Femur (tissue), 1 donor: ENCODE data around the gene ATP12A.

Experiments
- DNase-seq: peaks from one replicate; pipeline ENCODE4 v3.0.0-alpha.2; 2017

Gene ATP12A

DNA sequence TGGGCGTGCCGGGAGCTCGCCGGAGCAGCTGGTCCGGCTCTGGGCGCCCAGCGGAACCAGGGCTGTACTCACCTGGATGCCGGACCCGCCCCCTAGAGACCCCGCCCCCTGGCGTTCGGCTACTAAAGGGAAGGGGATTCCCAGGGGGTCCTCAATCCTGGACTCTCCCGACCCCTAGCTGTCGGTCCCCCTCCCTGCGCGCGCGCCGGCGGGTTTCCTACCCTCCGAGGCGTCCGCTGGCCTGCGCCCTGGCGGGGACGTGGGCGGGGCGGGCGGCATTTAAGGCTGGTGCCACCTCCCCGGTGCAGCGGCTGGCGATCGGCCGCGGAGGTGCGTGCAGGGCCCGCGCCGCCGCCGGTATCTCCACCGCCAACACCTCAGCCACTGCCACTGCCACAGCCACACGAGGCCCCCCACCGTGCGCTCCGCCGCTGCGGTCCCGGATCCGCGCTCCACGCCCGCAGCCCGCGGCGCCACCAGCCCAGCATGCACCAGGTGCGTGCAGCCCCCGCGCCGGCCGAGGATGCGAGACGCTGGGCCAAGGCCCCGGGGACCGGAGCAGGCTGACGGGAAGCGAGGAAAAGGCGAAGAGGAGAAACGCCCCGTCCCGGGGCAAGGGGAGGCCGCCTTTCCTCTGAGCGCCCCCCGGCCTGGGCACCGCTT is at the start of gene ATP12A:
Gene ATP12A, plus strand, starts transcription at position 151 of the 663 bp plus-strand sequence. Its CDS starts 336 bp downstream, at position 487.
- no peak for DNase-seq

DNA sequence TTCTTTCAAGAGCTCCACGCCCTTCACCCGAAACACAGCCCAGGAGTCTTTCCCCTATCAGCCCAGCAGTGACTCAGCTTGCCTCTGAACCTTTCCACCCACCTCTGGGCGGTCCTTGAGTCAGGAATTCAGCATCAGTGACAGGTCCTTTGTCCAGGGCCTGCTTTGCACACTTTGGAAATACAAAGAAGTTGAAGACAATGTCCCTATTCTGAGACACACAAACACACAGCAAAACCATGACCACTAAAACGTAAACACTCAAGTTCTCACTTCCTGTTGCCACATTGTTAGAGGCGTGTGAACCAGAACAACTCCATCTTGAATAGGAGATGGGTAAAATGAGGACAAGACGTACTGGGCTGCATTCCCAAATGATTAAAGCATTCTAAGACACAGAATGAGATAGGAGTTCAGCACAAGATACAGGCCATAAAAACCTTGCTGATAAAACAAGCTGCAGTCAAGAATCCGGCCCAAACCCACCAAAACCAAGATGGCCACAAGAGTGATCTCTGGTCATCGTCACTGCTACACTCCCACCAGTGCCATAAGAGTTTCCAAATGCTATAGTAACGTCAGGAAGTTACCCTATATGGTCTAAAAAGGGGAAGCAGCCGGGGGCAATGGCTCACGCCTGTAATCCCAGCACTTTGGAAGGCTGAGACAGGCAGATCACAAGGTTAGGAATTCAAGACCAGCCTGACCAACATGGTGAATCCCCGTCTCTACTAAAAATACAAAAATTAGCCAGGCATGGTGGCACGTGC is 49.2 kb upstream of the ATP12A start:
- DNase-seq: no peak

DNA sequence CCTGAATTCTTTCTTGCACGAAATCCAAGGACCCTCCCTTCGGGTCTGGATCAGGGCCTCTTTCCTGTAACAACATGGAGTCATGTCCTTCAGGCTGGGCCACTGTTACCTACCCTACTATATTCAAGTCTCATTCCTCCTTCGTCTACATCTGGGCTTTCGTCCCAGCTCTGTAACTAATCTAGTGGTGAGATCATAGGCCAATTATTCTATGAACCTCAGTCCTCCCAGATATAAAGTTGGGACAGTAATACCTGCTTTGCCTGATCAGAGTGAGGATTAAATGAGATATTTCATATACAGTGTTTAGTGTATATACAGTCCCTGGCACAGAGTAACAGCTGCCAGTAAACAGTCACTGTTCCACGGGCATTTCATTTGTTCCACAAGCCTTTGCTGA is 48.3 kb upstream of the ATP12A start:
- DNase-seq: no peak

DNA sequence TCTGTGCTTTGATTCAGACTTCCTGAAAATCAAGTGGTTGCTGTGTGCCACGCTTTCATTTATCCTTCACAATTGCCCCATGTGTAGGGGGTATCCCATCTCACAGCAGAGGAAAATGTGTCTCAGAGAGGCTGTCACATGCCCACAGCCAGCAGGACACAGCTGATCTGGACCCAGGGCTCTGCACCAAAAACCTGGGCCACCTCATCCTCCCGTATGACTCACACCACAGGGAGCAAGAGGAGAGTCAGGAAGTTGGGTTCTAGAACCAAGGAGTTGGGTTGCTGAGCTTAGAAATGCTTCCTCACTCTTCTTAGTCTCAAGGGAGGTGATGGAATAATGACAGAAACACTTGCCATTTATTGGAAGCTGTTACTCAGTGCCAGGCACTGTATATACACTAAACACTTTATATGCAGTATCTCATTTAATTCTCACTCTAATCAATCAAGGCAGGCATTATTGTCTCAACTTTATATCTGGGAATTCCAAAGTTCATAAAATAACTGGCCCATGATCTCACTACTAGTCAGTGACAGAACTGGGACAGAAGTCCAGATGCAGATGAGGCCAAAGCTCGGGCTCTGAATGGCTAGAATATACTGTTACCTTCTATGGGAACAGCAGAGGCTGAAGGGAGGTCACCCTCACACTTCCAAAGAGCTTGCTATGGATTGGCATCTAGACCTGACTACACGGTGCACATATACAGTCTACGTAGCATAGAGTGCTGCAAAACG is 47.7 kb upstream of the ATP12A start:
- no peak for DNase-seq

DNA sequence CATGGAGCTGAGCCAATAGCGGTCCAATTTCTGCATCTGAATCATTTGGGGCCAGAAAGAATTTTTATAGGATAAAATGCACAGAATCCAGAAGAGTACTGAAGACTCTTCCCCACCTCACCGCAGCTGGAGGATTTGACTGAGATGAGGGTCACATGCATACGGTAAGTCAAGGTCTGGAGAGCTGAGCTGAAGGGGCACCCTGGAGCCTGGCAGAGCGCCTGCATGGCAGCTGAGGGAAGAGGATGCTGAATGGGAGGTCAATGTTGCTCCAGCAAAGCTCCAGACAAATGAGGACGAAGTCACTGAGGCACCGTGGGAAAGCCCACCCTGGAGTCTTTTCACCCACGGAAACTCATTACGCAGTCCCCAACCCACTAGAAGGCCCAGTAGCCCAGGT is 43.4 kb upstream of the ATP12A start:
- no peak for DNase-seq

DNA sequence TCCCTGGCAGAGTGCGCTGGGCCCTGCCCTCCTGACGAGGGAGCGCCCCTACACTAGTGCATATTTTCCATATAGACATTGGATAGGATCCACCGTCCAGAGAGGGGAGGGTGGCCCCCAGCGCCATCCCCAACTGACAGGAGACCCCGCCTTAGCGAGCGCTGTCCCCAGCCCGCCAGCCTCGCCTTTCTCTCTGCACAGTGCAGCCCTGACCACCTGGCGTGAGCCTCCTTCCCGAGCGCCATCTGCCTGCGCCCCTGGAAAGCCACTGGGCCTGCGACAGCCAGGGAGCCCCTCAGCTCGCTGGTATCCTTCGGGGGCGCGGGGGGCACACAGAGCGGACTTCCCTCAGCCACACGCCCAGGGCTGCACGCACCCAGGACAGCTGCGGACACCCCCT is 42.1 kb upstream of the ATP12A start:
- no peak for DNase-seq

DNA sequence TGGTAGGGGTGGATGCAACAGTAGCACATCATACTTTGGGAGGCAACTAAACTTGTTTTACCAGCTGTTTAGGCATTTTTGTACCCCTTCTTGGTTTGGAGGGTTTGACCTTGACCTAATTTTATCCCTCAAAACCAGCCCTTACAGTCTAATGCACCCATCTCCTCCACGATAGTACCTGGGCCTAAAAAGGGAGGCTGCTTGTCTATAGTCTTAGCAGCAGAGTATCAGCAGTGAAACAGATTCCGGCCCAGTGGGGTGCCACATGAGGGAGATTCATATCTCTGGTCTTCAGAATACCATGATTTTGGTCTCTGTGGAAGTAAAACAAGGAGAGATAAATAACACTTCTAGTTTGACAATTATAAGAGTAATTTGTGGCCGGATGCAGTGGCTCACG is 39.5 kb upstream of the ATP12A start:
- no peak for DNase-seq

DNA sequence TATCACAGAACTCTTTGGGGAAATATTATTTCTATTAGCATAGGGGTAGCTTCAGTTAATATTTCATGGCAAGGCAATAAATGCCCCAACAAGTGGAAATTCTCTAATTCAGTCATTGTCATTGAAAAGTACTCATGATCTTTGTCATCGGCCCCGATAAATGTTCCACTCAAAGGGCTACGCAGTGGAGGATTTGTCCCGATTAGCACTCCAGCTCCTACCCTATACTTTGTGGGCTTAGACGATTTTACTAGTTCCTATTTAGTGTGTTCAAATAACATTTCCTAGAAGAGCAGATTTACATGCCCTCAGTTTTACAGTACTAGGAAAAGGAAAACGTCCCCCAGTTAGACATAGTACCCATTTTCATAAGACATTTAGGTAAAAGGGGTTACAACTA is 38.0 kb upstream of the ATP12A start:
- DNase-seq: no peak

DNA sequence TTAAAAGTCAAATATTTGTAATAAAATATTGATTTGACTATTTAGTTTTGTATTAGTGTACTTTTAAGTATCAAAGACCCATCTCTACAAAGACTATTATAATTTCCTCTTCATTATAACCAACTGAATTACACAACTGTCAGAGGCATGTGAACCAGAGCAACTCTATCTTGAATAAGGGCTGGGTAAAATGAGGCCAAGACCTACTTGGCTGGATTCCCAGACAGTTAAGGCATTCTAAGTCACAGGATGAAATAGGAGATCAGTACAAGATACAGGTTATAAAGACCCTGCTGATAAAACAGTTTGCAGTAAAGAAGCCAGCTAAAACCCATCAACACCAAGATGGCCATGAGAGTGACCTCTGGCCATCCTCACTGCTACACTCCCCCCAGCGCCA is 36.2 kb upstream of the ATP12A start:
- DNase-seq: no peak

DNA sequence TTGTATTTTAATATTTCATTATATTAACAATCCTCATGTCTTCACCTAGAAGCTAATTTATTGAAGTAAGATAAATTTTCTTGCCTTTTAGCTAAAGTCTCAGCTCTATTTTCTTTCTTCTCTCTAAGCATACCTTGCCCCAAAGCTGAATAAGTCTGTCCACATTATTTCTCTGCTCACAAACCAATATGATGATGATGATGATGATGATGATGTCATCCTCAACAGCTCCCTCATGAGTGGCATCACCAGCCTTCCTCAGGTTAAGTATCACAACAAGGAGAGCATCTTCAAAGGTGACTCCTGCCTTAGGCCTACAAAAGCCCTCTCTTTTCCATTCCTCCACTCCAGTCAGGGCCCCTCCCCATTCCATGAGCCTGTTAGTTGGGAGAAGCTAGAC is 31.9 kb upstream of the ATP12A start:
- DNase-seq: no peak

DNA sequence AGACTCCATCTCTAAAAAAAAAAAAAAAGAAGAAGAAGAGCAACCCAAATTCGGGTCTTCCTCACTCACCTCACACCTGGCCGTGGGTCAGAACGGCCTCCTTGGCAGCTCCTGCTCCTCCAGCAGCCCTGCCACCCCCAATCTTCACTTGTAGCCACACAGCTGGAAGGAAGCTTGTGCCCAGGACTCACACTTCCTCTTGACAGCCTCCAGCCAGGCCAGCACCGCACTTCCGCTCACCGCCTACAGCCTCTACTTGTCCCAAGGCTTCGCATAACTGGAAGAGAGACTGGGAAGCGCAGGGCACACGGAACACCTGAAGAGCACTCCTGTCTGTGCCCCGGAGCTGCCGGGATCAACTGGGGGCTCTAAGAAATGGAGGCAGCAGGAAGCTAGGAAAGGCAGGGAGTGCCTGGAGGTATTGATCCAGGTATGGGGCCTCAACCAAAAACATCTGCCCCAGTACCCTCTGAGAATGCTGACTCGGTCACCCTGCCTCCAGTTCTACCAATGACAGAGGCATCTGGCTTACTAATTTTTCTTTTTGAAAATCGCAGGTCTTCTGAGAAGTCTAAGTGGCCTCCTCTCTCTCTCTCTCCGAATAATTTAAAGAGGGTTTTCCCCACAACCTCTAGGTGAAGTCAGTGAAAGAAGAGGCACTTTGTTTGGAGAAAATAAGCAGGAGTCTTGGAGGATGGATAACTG is 31.1 kb upstream of the ATP12A start:
- DNase-seq: no peak

DNA sequence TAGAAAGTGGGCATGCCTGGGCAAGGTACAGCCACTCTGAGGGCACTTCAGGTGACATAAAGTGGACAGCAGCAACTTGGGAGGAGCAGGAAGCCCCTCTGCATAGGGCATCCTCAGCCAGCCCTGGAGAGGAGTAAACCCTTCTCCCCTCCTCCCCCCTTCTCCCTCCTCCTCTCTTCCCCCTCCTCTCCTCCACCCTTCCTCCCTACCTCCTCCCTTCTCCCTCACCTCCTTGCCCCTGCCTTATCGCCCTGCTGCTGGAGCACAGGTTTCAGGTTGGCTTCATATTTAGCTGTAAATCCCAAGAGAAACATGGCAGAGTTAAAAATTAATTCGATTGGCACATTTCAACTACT is 30.5 kb upstream of the ATP12A start:
- DNase-seq: no peak

DNA sequence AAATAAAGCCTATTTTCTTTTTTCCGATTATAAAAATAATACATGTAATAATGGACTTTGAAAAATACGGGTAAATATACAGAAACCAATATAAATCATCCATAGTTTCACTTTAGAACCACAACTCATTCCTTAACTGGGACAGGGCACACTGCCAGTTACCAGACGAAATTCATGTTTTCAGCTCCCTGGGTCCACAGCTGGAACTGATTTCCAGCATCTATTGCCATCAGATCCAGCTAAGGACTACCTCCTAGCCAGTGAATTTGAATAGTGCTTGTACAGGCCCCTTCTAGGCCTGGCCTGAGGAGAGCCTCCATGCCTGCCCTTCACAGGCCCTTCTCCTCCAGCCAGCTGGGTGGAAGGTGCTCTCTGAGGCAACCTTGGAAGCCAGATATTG is 30.0 kb upstream of the ATP12A start:
- DNase-seq: peak; percentile 68

DNA sequence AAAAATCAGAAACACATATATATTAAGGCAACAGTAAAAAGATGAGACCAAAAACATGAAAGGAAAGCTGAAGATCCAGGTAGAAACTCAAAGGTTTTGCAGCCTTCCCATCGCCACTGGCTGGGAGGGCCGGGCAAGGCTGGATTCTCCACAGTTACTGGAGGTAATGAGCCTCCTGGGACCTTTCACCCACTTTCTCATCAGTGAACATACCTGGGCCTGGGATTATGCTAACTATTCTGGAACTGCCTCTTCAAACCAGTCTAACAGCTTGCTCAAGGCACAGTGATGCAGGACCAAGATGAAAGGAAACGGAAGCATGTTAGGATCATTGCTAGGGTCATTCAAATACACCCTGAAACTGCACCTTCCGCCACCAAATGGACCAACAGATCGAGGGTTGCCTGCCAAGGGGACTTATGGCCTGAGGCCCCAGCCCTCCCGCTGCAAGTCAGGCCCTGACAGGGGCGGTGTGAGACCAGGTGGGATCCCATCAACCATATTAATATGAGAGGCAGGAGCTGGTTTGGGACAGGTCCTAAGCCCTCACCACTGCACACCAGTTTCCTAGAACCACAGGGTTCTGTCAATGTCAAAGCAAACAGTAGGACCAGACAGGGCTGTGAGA is 28.4 kb upstream of the ATP12A start:
- no peak for DNase-seq

DNA sequence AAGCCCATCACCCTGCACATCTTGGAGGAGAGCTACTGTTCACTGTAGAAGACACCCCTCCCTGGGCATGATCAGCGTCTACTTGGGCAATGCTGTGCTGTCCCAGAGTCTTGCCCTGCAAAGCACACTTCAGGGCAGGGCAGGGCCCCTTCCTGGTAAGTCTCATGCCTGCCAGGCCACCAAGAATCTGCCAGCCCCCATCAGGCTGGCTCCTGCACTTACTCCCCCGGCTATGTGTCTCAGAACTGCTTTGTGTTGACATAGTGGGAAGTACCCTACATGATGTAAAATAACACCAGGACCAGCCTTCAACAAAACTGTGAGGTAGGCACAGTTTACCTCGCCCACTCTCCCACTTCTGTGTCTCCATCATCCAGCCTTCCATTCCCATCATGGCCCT is 27.8 kb upstream of the ATP12A start:
- DNase-seq: no peak

DNA sequence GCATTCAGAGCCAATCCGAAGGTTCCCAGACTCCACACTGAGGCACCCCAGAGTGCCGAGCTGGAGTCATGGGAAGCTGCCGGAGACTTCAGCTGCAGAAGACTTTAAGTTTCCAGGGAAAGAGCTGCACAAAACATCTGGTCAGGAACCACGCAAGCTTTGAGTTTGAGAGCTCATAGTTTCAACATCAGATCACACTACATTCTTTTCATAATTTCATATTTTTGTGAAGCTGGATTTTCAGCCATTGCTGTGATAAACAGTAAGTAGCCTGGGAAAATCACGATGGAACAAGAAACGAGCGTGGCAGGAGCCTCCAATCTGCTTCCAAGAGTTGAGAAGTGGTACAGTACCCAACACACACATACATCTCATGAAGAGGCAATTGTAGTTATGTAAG is 25.5 kb upstream of the ATP12A start:
- DNase-seq: no peak

DNA sequence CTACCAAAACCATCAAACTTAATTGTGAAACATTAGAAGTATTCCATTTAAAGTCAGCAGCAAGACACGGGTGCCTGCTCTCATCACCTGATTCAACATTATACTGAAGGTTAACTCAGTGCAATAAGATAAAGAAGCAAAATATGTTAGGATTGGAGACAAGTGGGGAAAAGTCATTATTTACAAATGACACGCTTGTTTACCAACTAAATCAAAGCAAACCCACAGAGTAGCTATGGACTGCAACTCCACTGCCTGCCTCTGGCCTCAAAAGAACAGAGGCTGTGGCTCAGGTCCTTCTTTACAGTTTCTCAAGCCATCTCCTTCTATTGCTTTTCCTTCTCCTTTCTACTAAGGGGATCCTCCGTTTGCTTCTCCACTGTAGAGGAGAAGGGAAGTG is 21.0 kb upstream of the ATP12A start:
- DNase-seq: no peak

DNA sequence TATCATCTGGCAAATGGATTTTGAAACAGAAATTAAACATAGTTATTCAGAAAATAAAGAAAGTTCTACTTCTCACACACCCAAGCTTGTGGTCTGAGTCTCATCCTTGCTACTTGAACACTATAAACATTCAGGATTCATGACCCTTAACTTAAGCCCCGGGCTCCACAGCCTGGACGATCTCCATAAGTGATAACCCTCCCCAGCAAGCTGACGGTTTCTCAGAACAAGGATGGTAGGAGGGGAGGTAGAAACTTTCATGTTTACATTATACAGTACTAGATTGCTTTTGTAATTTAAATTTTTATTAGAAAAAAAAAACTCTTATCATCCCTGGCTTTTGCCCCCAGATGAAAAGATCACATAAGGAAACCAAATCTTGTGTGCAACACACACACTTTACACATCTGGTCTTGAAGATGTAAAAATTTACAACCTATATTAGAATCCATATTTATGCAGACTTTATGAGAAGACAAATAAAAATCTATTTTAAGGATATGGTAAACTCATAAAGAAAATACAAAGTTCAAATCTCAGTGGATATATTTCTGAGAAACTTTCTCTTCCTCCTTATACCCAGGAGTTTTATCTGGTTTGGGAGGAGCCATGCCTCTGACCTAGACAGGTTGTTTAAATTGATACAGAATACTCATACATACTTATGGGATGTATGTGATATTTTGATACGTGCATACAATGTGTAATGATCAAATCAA is 20.0 kb upstream of the ATP12A start:
- no peak for DNase-seq

DNA sequence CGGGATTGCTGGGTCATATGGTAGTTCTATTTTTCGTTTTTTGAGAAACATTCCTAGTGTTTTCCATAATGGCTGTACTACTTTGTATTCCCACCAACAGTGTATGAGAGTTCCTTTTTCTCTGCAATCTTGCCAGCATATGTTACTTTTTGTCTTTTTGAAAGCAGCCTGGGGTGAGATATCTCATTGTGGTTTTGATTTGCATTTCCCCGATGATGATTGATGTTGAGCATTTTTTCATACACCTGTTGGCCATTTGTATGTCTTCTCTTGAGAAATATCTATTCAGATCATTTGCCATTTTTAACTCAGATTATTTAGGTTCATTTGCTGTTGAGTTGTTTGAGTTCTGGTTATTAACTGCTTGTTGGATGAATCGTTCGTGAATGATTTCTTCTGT is 18.5 kb upstream of the ATP12A start:
- DNase-seq: no peak

DNA sequence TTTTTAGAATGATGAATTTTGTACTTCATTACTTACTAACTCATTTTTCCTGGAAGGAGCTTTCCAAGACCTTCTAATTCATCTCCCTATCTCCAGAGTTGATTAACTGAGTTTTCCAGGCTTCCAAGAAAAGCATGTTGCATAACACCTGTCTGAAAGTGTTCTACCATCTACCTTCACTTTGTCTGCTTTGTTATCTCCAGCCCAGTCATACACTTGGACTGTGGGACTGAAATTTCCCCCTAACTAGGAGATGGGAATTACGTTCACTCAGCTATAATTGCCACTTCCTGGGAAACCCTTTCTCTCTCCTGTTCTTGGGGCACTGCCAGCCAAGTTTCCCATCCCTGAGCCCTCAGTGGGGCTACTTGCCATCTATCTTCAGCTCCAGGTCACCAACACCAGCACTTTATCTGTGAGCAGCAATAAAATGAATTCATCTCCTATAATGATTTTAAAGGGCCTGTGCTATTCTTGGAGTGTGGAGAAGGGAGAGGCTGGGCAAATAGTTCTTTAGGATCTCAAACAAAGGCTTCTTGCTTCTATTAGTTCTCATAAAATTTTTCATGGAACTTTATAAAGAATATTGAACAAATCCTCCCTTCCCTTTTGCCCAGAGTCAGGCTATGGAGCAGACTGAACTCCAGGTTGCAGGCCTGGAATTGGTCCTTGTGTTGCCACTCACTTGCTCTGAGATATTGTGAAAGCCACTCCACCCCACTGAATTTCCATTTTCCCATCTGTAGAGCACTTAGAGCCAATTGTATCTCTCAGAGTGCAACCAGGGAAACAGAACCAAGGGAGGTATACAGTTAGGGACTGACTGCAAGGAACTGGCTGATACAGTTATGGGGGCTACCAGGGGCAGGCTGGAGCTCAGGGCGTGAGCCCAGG is 17.8 kb upstream of the ATP12A start:
- no peak for DNase-seq

DNA sequence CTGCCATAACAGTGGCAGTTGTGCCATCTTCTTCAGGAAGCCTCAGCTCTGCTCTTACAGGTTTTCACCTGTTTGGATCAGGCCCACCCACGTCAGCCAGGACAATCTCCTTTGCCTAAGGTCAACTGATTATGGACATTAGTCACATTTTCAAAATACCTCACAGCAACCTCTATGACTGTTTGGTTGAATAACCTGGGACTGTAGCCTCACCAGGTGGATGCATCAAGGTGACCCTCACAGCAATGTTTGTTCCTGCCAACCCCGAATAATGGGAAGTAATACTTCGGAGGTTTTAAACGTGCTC is 17.2 kb upstream of the ATP12A start:
- DNase-seq: no peak
